Fibroblast of villous mesenchyme (primary cell): Measurements from ENCODE around the gene UTP14A. TPM values are rescaled to one million over a fixed set of nuclear protein-coding genes. Genes with fewer than 3 reads are reported as not detected.

Source experiments
- DNase-seq: peaks from one replicate; pipeline ENCODE4 v3.0.0-alpha.2; 2010; ENCODE audit warnings: low read depth
- H3K4me3 ChIP-seq: 2 replicates; pipeline ENCODE4 v1.5.1; 2011; ENCODE audit warnings: low read depth, mild to moderate bottlenecking, low read length
- total RNA-seq: library from RNA; depleted of rRNA; stranded (reverse); fragments of >200 nt; gene quantifications from 2 replicates; pipeline ENCODE4 v1.2.3, GENCODE V29; 2012
- TF ChIP-seq, protein P1 (sequence below): IDR thresholded peaks from 2 replicates; pipeline ENCODE4 v1.5.1; 2012; ENCODE audit warnings: low read depth, mild to moderate bottlenecking, low read length; ENCODE audit not compliant: insufficient read depth

Gene UTP14A
- total RNA-seq, 1 donor, result 16.4 TPM

DNA sequence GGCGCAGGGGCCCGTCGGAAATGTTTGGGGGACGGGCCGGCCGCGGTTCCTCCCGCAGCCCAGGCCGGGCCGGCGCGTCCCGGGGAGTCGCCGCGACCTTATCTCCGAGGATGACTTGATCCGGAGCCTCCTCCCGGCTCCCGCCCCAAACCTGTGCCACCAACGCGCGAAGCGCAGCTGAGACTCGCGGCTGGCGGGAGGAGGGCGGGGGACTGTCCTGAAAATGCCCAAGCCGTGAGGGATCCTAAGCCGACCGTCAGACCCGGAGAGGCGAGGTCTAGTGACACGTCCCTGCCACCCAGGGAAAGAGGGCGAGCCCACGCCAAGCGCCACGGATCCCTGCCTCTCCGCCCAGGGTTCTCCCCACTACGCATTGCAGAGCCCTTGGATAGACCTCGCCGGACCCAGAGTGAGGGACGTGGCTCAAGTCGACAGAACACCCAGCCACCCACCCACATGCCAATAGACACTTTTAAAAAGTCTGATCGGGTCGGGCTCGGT is 26.9 kb downstream of the UTP14A start:
- DNase-seq, result peak; percentile 5
- H3K4me3 ChIP-seq, result peak overlapping the region; percentile 42

DNA sequence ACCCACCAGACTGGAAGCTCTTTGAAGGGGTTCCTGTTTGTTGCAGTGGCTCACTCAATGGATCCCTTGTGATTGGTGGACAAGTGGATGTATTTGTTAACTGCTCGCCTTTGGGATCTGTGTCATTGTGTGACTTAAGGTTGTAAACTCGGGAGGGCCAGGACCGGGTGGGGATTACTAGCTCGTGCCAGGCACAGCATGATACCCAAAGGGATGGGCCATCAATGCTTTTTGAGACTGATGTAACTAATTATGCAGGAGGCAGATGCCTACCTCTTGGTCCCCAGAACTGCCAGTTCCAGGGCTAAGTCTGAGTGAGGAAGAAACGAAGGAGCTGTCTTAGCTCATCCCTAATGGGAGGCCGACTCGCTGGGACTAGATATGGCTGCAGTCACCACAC is 27.7 kb downstream of the UTP14A start:
- TF ChIP-seq, protein P1, sequence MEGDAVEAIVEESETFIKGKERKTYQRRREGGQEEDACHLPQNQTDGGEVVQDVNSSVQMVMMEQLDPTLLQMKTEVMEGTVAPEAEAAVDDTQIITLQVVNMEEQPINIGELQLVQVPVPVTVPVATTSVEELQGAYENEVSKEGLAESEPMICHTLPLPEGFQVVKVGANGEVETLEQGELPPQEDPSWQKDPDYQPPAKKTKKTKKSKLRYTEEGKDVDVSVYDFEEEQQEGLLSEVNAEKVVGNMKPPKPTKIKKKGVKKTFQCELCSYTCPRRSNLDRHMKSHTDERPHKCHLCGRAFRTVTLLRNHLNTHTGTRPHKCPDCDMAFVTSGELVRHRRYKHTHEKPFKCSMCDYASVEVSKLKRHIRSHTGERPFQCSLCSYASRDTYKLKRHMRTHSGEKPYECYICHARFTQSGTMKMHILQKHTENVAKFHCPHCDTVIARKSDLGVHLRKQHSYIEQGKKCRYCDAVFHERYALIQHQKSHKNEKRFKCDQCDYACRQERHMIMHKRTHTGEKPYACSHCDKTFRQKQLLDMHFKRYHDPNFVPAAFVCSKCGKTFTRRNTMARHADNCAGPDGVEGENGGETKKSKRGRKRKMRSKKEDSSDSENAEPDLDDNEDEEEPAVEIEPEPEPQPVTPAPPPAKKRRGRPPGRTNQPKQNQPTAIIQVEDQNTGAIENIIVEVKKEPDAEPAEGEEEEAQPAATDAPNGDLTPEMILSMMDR, result no peak
- DNase-seq, result no peak
- H3K4me3 ChIP-seq, result no peak overlapping the region

More for the DNA sequence above, 26.9 kb downstream of the UTP14A start:
- TF ChIP-seq, protein P1, result no peak

DNA sequence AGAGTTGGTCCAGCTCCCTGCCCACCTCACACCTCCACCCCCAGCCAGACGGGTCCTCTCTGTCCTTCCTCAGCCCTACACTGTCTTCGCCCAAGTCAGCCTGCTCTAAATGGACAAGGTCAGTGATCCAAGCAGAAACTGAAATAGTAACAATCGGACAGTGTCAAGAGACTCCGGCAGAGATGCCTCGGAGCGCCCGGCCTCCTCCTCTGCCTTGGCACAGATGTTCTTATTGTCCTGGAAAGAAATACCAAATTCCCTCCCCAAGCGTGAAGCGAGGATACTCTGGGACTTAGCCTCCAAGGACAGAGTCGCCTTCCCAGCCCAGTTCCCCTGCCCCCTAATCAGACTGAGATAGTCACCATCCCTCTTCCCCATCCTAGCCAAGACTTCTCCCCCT is 28.5 kb downstream of the UTP14A start:
- H3K4me3 ChIP-seq, result no peak overlapping the region
- TF ChIP-seq, protein P1, result no peak
- DNase-seq, result no peak

DNA sequence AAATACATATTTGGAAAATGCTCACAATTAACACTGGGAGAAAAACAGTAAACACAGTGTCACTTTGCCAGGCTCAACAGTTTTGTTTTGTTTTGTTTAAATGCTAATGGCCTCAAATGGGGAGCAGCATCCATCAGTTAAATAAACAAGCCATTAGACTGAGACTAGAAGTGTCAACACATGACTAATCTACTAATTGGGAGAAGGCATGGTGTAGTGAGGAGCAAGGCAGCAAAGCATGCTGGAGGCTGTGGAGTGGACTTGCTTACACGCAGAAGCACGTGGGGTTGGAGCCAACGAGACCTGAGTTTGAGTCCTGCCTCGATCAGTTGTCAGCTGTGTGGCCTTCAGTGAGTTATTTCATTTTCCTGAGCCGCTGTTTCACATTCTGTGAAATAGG is 29.0 kb downstream of the UTP14A start:
- TF ChIP-seq, protein P1, result no peak
- H3K4me3 ChIP-seq, result no peak overlapping the region
- DNase-seq, result no peak

DNA sequence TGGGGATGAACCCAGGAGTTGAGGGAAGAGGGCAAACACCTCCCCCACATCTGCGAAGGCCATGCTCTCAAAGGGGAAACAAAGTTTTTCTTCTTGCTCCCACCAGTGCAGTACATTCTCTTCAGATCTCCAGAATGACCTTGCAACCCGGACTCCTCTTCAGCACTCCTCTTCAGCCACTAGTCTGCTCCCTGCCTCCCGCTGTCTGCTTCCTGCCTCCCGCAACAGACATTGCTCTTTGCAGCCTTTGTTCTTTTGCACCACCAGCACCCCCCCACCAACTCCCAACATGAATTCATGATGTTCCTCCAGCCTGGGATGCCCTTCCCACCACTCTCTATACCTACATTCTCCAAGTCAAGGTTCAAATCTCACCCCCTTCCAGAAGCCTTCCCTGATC is 32.1 kb downstream of the UTP14A start:
- no peak for DNase-seq
- TF ChIP-seq, protein P1, result no peak
- no peak overlapping the region for H3K4me3 ChIP-seq

DNA sequence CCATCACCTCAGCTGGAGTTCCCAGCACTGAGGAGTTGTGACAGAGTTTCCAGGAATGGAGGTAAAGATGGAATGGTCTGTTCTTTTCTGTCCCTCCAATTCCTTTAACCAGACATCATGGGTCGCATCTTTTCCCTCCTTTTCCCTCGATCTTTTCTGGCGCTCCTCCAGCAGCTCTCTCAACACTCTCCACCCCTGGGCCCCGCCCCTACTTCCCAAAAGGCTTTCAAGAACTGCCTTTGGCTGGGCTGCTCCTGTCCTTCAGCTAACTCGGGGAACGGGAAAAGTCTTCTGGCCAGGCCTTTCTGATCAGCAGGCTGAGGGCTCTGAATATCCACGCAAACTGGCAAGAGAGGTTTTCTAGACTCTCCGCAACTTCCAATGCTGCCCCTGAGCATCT is 34.0 kb downstream of the UTP14A start:
- TF ChIP-seq, protein P1, result no peak
- H3K4me3 ChIP-seq, result no peak overlapping the region
- no peak for DNase-seq

DNA sequence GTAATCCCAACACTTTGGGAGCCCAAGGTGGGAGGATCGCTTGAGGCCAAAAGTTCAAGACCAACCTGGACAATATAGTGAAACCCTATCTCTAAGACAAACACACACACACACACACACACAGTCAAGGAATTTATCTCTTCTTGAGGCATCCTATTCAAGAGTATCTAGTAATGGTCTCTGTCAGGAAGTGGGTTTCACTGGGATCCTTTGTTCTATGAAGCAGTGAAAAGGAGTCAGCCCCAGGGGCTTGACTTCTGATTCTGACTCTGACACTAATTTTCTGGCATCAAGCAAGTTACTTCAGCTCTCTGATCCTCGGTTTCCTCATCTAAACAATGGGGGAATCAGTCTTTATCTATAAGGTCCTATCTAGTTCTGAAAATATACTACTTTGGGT is 34.8 kb downstream of the UTP14A start:
- no peak overlapping the region for H3K4me3 ChIP-seq
- TF ChIP-seq, protein P1, result no peak
- no peak for DNase-seq
